ENCODE results near the gene CELF4.

Gene CELF4

DNA sequence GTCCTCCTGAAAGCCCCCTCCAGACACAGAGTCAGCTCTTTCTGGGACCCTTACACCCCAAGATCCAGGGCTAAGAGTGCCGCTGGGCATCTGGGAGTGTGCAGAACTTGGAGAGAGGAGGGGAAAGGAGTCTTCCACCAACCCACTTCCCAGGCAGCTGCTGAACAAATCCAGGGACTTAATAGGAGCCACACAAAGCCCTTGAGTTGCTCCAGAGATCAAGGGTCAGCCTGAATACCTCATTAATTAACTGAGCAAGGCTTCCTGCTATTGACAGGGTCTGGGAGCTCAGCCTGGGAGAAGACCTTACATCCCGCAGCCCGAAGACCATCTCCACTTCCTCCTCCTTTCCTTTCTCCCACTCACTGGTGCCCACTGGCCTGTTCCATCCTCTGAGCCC is 108.3 kb downstream of the CELF4 start:
- H3K4me1 ChIP-seq (ENCODE audit: control insufficient read depth, insufficient read depth, low read length): no peaks in the 10 kb centered on the region
- H3K27me3 ChIP-seq (ENCODE audit: control insufficient read depth, insufficient read depth, low read length): no peaks in the 10 kb centered on the region
- DNase-seq (ENCODE audit: low read depth, low spot score): no peak
- no peak overlapping the region for H3K27ac ChIP-seq (ENCODE audit: low read length)
- WGBS (ENCODE audit: insufficient coverage, insufficient read length): no CpG with 5 or more reads among the region's 3 CpGs
- H3K4me3 ChIP-seq (ENCODE audit: low read length): no peak overlapping the region
- H3K9me3 ChIP-seq (ENCODE audit: control insufficient read depth, insufficient read depth, low read length): no peaks in the 10 kb centered on the region
- H3K36me3 ChIP-seq (ENCODE audit: control insufficient read depth, insufficient read depth, low read length): no peaks in the 10 kb centered on the region

- no peak overlapping the region for H3K27ac ChIP-seq (ENCODE audit: low read length)
- H3K4me1 ChIP-seq (ENCODE audit: control insufficient read depth, insufficient read depth, low read length): no peaks in the 10 kb centered on the region
- no peak overlapping the region for H3K4me3 ChIP-seq (ENCODE audit: low read length)
- DNase-seq (ENCODE audit: low read depth, low spot score): no peak
- no peaks in the 10 kb centered on the region for H3K27me3 ChIP-seq (ENCODE audit: control insufficient read depth, insufficient read depth, low read length)
- no peaks in the 10 kb centered on the region for H3K9me3 ChIP-seq (ENCODE audit: control insufficient read depth, insufficient read depth, low read length)
- no peaks in the 10 kb centered on the region for H3K36me3 ChIP-seq (ENCODE audit: control insufficient read depth, insufficient read depth, low read length)
- no CpG with 5 or more reads among the region's 5 CpGs for WGBS (ENCODE audit: insufficient coverage, insufficient read length)
These were observed 108.7 kb downstream of the CELF4 start for GRCh38 chr18:37456873-37457272.

- Histone ChIP-seq H3K9me3 (ENCODE audit: control insufficient read depth, insufficient read depth, low read length) (no peaks in the 10 kb centered on the region), H3K4me1 (ENCODE audit: control insufficient read depth, insufficient read depth, low read length) (no peaks in the 10 kb centered on the region; the same call in 1 of the 2 replicates), H3K36me3 (ENCODE audit: control insufficient read depth, insufficient read depth, low read length) (no peaks in the 10 kb centered on the region), H3K4me3 (ENCODE audit: low read length) (no peak overlapping the region), H3K27me3 (ENCODE audit: control insufficient read depth, insufficient read depth, low read length) (no peaks in the 10 kb centered on the region), H3K27ac (ENCODE audit: low read length) (no peak overlapping the region)
- DNase-seq (ENCODE audit: low read depth, low spot score): no peak
- no CpG with 5 or more reads among the region's 5 CpGs for WGBS (ENCODE audit: insufficient coverage, insufficient read length)
These were observed 109.2 kb downstream of the CELF4 start for GRCh38 chr18:37456395-37456794.

DNA sequence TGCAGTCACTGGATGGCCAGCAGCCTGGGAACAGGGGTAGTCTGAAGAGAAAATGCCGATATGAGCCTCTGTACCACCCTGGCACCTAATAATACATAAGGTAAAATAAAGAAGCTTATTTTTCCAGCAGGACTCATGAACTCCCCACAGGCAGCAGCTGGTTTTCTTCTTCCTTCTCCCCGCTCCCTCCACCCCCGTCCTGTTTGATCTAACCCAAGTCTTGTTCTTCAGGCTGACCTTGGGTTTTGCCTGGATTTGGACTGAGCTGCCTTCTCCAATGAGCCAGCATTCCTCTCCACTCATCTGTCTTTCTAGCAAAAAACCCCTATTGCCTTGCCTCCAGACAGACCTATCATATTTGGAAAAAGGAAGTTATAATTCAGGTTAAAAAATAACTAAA is 111.8 kb downstream of the CELF4 start:
- no peak for DNase-seq (ENCODE audit: low read depth, low spot score)
- H3K9me3 ChIP-seq (ENCODE audit: control insufficient read depth, insufficient read depth, low read length): no peaks in the 10 kb centered on the region
- H3K36me3 ChIP-seq (ENCODE audit: control insufficient read depth, insufficient read depth, low read length): no peaks in the 10 kb centered on the region
- H3K4me3 ChIP-seq (ENCODE audit: low read length): no peak overlapping the region
- no peak overlapping the region for H3K27ac ChIP-seq (ENCODE audit: low read length)
- no peaks in the 10 kb centered on the region for H3K27me3 ChIP-seq (ENCODE audit: control insufficient read depth, insufficient read depth, low read length)
- H3K4me1 ChIP-seq (ENCODE audit: control insufficient read depth, insufficient read depth, low read length): peaks cover 9% of the 10 kb centered on the region
- no CpG with 5 or more reads among the region's 3 CpGs for WGBS (ENCODE audit: insufficient coverage, insufficient read length)

DNA sequence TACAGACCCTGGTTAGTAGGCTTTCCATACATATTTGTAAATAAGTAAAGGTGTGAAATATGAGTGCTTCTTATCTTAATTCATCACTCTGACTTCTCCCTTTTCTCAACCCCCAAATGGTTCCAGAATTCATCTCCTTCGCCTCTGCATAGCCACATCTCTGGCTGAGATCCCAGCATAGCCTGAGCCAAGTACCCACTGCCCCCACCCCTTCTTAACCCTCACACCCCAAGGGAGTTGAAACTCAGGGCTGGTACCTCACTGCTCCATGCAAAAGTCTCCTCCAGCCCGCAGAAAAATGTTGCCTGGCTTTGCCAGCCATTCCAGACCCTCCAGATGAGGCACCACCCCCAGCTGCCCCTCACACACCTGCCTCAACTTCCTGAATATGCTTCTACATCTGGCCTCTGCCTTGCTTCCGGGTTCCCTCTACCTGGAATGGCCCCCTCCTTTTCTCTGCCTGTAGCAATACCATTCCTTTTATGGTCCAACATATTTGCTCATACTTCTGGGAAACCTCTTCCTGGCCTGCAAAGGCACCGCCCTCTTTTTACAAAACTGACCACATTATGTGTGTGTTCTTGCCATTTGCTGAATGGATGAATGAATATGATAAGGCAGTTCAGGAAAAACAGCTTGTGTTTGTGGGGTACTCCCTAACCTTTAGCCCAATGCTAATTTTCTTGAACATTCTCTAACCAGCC is 112.8 kb downstream of the CELF4 start:
- WGBS (ENCODE audit: insufficient coverage, insufficient read length): no CpG with 5 or more reads among the region's 4 CpGs
- H3K36me3 ChIP-seq (ENCODE audit: control insufficient read depth, insufficient read depth, low read length): no peaks in the 10 kb centered on the region
- H3K4me1 ChIP-seq (ENCODE audit: control insufficient read depth, insufficient read depth, low read length): peaks cover 9% of the 10 kb centered on the region
- H3K4me3 ChIP-seq (ENCODE audit: low read length): no peak overlapping the region
- no peaks in the 10 kb centered on the region for H3K9me3 ChIP-seq (ENCODE audit: control insufficient read depth, insufficient read depth, low read length)
- no peak for DNase-seq (ENCODE audit: low read depth, low spot score)
- H3K27me3 ChIP-seq (ENCODE audit: control insufficient read depth, insufficient read depth, low read length): no peaks in the 10 kb centered on the region
- H3K27ac ChIP-seq (ENCODE audit: low read length): no peak overlapping the region

DNA sequence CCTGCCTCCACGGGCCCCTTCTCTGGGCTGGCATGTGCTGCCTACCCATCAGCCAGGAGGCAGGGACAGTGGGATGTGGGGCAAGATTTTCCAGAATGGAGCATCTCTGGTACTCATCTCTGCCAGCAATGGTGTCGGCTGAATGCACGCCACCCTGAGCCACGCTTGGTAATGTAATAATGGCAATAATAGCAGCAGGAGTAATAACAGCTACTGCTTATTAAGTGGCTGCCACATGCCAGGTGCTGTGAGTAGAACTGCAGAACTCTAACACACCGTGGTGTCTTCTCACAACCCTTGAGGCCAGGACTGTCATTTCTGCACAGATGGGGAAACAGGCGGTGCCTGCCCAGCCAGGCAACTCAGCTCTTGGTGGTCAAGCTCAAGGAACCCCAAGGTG is 113.6 kb downstream of the CELF4 start:
- H3K36me3 ChIP-seq (ENCODE audit: control insufficient read depth, insufficient read depth, low read length): no peaks in the 10 kb centered on the region
- no peaks in the 10 kb centered on the region for H3K9me3 ChIP-seq (ENCODE audit: control insufficient read depth, insufficient read depth, low read length)
- peaks cover 9% of the 10 kb centered on the region for H3K4me1 ChIP-seq (ENCODE audit: control insufficient read depth, insufficient read depth, low read length)
- no CpG with 5 or more reads among the region's 6 CpGs for WGBS (ENCODE audit: insufficient coverage, insufficient read length)
- H3K27ac ChIP-seq (ENCODE audit: low read length): no peak overlapping the region
- no peaks in the 10 kb centered on the region for H3K27me3 ChIP-seq (ENCODE audit: control insufficient read depth, insufficient read depth, low read length)
- H3K4me3 ChIP-seq (ENCODE audit: low read length): no peak overlapping the region
- no peak for DNase-seq (ENCODE audit: low read depth, low spot score)

DNA sequence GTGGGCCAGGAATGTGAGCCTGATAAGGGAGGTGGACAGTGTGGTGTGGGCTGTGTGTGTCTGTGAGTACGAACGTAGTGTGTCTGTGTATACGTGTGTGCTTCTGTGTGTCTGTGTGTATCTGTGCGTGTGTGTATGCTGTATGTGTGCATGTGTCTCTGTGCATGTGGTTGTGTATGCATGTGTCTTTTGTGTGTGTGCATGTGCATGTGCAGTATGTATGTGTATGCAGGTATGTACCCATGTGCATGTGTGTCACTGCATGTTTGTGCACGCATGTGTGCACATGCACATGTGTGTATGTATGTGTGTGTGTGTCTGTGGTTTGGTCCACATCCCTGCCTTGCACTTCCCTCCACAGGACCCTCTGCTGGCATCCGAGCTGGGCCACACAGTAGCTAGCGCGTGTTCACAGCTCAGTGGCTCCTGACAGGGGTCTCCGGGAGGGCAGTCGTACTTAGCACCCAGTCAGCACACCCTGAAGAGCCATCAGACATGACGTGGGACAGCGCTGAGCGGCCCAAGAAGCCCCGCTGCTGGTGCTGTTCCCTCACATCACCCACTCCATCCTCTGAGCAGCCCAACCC is 114.3 kb downstream of the CELF4 start:
- Histone ChIP-seq H3K27me3 (ENCODE audit: control insufficient read depth, insufficient read depth, low read length) (no peaks in the 10 kb centered on the region), H3K4me3 (ENCODE audit: low read length) (no peak overlapping the region), H3K36me3 (ENCODE audit: control insufficient read depth, insufficient read depth, low read length) (no peaks in the 10 kb centered on the region), H3K4me1 (ENCODE audit: control insufficient read depth, insufficient read depth, low read length) (peaks cover 9% of the 10 kb centered on the region), H3K9me3 (ENCODE audit: control insufficient read depth, insufficient read depth, low read length) (no peaks in the 10 kb centered on the region), H3K27ac (ENCODE audit: low read length) (no peak overlapping the region)
- no CpG with 5 or more reads among the region's 14 CpGs for WGBS (ENCODE audit: insufficient coverage, insufficient read length)
- no peak for DNase-seq (ENCODE audit: low read depth, low spot score)

DNA sequence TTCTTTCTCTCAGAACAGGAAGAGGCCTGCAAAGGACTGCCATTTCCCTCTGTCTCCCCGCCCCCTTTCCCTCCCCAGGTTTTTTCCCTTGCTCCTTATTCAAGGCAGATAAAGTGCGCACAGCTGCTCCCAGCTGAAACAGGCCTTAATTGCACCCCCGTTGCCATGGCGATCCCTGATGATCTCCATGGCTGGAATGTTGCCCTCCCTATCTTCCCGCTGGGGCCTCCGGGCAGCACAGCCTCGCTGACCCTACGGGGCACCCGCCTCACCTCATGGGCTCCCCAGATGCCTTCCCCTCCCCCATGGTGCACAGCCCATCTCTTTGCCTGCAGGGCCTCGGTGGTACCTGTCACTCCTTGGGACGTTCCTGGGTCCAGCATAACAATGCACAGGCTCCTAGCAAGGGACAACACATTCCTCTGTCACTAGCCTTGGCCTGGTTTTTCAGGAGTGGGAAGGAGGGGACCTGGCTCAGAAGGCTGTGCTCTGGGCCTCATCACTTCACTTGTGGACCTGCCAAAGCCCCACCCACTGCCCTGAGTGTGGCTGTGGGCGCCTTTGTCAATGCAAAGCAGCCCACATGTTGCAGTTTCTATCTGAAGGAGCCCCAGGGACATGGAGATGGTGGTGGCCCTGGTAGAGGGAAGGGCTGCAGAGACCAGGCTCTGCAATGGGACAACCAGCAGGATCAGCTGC is 115.0 kb downstream of the CELF4 start:
- peak; percentile 31 for DNase-seq (ENCODE audit: low read depth, low spot score)
- Histone ChIP-seq H3K4me1 (ENCODE audit: control insufficient read depth, insufficient read depth, low read length) (peaks cover 9% of the 10 kb centered on the region), H3K36me3 (ENCODE audit: control insufficient read depth, insufficient read depth, low read length) (no peaks in the 10 kb centered on the region), H3K9me3 (ENCODE audit: control insufficient read depth, insufficient read depth, low read length) (no peaks in the 10 kb centered on the region), H3K4me3 (ENCODE audit: low read length) (no peak overlapping the region), H3K27me3 (ENCODE audit: control insufficient read depth, insufficient read depth, low read length) (no peaks in the 10 kb centered on the region), H3K27ac (ENCODE audit: low read length) (no peak overlapping the region)
- no CpG with 5 or more reads among the region's 12 CpGs for WGBS (ENCODE audit: insufficient coverage, insufficient read length)

- H3K9me3 ChIP-seq (ENCODE audit: control insufficient read depth, insufficient read depth, low read length): no peaks in the 10 kb centered on the region
- no peak for DNase-seq (ENCODE audit: low read depth, low spot score)
- no peak overlapping the region for H3K4me3 ChIP-seq (ENCODE audit: low read length)
- H3K36me3 ChIP-seq (ENCODE audit: control insufficient read depth, insufficient read depth, low read length): no peaks in the 10 kb centered on the region
- no peaks in the 10 kb centered on the region for H3K27me3 ChIP-seq (ENCODE audit: control insufficient read depth, insufficient read depth, low read length)
- H3K4me1 ChIP-seq (ENCODE audit: control insufficient read depth, insufficient read depth, low read length): peaks cover 9% of the 10 kb centered on the region
- no CpG with 5 or more reads among the region's 2 CpGs for WGBS (ENCODE audit: insufficient coverage, insufficient read length)
- H3K27ac ChIP-seq (ENCODE audit: low read length): no peak overlapping the region
These were observed 116.0 kb downstream of the CELF4 start for GRCh38 chr18:37449618-37450017.

- no CpG with 5 or more reads among the region's 4 CpGs for WGBS (ENCODE audit: insufficient coverage, insufficient read length)
- Histone ChIP-seq H3K9me3 (ENCODE audit: control insufficient read depth, insufficient read depth, low read length) (no peaks in the 10 kb centered on the region), H3K27me3 (ENCODE audit: control insufficient read depth, insufficient read depth, low read length) (no peaks in the 10 kb centered on the region), H3K27ac (ENCODE audit: low read length) (no peak overlapping the region), H3K4me3 (ENCODE audit: low read length) (no peak overlapping the region), H3K36me3 (ENCODE audit: control insufficient read depth, insufficient read depth, low read length) (no peaks in the 10 kb centered on the region), H3K4me1 (ENCODE audit: control insufficient read depth, insufficient read depth, low read length) (peaks cover 11% of the 10 kb centered on the region)
- no peak for DNase-seq (ENCODE audit: low read depth, low spot score)
These were observed 116.7 kb downstream of the CELF4 start for GRCh38 chr18:37448946-37449345.
